ENCODE results near the gene IQSEC1.

GRCh38 chr3:12862387-12862786 lies 210.8 kb downstream of the IQSEC1 start:
- TF ChIP-seq CTCF (IDR thresholded peaks at IDR 0.05) = no peak
- TF ChIP-seq POLR2AphosphoS5 (IDR thresholded peaks at IDR 0.05) = no peak
- no peak for TF ChIP-seq POLR2A (IDR thresholded peaks at IDR 0.05; ENCODE audit: low read depth)
